Activated naive CD8-positive, alpha-beta T cell treated with anti-CD3 and anti-CD28 coated beads, Interleukin-2, amount 50 U/mL, for 24 hours (primary cell): Measurements from ENCODE around the gene TMC5.
"Not testable (repeated sequence)": the region's sequence is repeated elsewhere in the genome, so short reads cannot be mapped to it uniquely, and the experiment has no call there.

Experiments
- ATAC-seq: fragments of 150-1000 bp; cut with Tn5 transposase; one replicate; pipeline ENCODE4 v1.10.0; 2021
- DNase-seq: peaks from one replicate; pipeline ENCODE4 v3.0.0; 2021
- H3K27ac Mint-ChIP-seq: one replicate; pipeline ENCODE4 v1.8.0; 2021; ENCODE audit warnings: mild to moderate bottlenecking, mixed read lengths
- H3K27me3 Mint-ChIP-seq: one replicate; pipeline ENCODE4 v1.8.0; 2021; ENCODE audit warnings: mixed read lengths
- H3K36me3 Mint-ChIP-seq: one replicate; pipeline ENCODE4 v1.8.0; 2021; ENCODE audit warnings: low read depth, mixed read lengths
- H3K4me1 Mint-ChIP-seq: one replicate; pipeline ENCODE4 v1.8.0; 2021; ENCODE audit warnings: mixed read lengths
- H3K4me3 Mint-ChIP-seq: one replicate; pipeline ENCODE4 v1.8.0; 2021; ENCODE audit warnings: mild to moderate bottlenecking, moderate library complexity, mixed read lengths
- H3K9me3 Mint-ChIP-seq: one replicate; pipeline ENCODE4 v1.8.0; 2021; ENCODE audit warnings: mixed read lengths

TMC5 gene

DNA sequence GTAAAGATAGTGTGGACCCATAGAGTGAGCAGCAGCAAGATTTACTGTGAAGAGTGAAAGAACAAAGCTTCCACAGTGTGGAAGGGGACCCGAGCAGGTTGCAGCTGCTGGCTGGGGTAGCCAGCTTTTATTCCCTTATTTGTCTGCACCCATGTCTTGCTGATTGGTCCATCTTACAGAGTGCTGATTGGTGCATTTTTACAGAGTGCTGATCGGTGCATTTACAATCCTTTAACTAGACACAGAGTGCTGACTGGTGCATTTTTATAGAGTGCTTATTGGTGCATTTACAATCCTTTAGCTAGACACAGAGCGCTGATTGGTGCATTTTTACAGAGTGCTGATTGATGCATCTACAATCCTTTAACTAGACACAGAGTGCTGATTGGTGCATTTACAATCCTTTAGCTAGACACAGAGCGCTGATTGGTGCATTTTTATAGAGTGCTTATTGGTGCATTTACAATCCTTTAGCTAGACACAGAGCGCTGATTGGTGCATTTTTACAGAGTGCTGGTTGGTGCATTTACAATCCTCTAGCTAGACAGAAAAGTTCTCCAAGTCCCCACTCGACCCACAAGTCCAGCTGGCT, 26.4 kb upstream of the TMC5 start:
- not testable (repeated sequence) for H3K4me3 Mint-ChIP-seq, H3K9me3 Mint-ChIP-seq, H3K27ac Mint-ChIP-seq, H3K36me3 Mint-ChIP-seq, ATAC-seq, DNase-seq, H3K4me1 Mint-ChIP-seq
- peaks cover 27% of the 10 kb centered on the region for H3K27me3 Mint-ChIP-seq

DNA sequence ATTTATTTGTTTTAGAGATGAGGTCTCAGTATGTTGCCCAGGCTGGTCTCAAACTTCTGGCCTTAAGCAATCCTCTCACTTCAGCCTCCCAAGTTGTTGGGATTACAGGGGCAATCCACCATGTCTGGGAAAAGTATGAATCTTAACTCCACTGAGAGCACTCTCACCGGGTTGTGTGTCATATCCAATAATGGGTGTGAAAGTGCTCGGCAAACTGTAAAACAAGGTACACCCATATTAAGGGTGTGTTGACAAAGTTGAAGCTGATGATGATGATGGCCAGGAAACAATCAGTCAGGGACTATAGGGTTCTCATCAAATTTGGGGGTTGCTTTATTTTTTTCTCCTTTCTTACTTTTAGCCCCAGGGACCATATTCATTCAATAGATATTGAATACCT, 25.3 kb upstream of the TMC5 start:
- DNase-seq (no peak), ATAC-seq (no peak)
- H3K4me1 Mint-ChIP-seq: no peaks in the 10 kb centered on the region
- H3K4me3 Mint-ChIP-seq: no peak overlapping the region
- peaks cover 29% of the 10 kb centered on the region for H3K27me3 Mint-ChIP-seq
- no peaks in the 10 kb centered on the region for H3K36me3 Mint-ChIP-seq
- no peak overlapping the region for H3K27ac Mint-ChIP-seq
- no peaks in the 10 kb centered on the region for H3K9me3 Mint-ChIP-seq

DNA sequence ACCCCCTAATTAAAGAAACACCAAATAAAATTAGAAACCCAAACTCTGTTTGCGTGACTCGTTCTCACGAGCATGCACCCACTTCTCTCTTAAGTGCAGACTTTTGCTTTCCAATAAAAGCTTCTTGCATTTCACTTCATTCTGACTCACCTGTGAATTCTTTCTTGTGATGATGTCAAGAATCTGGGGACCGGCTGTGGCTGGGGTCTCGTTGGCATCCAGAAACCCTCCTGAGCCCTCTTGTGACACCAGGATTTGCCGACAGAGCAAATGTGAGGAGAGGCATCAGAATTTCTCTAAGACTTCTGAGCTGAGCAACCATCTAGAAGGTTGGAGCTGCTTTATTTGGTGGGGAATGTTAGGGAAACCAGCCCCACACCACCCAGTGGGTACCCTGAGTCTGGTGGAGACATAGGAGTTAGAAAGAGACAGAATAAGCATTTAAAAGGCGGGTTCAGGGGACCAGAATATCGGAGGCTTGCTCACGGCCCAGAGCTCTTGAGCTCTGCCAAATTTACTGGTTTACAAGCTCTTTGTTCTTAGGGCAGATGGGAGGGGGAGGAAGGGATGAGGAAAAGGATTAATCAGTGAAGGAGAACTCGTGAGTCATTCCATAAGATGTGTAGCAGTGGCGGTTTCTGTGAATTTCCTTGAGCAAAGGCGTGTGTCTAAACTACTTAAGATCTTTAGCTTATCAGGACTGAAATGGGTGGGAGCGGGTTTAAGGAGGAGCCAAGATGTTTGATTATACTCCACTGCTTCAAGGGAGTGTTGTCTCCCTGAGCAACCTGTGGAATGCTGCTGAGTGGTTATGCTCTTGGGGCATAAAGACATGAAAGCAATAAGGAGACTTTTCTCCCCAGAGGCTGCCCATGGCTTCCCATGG, 24.2 kb upstream of the TMC5 start:
- no peaks in the 10 kb centered on the region for H3K9me3 Mint-ChIP-seq
- no peaks in the 10 kb centered on the region for H3K4me1 Mint-ChIP-seq
- H3K36me3 Mint-ChIP-seq: no peaks in the 10 kb centered on the region
- DNase-seq (no peak), ATAC-seq (no peak)
- no peak overlapping the region for H3K27ac Mint-ChIP-seq
- H3K27me3 Mint-ChIP-seq: peaks cover 27% of the 10 kb centered on the region
- H3K4me3 Mint-ChIP-seq: no peak overlapping the region

DNA sequence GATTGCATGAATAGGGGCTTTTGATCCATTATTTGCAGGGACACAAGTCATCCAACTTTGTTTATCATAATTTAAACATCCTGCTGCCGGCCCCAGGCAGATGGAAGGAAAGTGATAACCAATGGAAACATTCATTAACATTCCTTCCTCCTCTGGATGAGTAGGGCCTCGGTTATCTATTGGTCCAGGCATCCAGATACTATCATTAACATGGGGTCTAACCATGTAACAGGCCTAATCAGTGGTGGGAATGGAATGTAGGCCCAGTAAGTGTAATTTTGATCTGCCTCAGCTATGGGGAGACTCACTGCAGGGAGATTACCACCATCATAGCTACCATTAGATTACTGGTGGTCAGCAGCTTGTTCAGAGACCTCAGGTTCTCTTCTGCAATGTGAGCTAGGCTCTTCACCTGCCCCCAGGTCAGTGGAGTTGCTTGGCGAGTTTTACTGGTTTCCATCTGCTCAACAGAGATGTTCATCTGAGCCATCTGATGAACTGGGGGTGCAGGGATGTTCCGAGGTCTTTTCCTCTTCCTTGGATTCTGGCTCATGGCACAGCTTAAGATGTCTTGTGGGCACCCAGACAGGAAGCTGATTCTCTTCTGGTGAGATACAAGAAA, 21.9 kb upstream of the TMC5 start:
- not testable (repeated sequence) for H3K4me3 Mint-ChIP-seq, H3K9me3 Mint-ChIP-seq, H3K27ac Mint-ChIP-seq, H3K36me3 Mint-ChIP-seq, ATAC-seq, DNase-seq, H3K4me1 Mint-ChIP-seq
- H3K27me3 Mint-ChIP-seq: peaks cover 22% of the 10 kb centered on the region

DNA sequence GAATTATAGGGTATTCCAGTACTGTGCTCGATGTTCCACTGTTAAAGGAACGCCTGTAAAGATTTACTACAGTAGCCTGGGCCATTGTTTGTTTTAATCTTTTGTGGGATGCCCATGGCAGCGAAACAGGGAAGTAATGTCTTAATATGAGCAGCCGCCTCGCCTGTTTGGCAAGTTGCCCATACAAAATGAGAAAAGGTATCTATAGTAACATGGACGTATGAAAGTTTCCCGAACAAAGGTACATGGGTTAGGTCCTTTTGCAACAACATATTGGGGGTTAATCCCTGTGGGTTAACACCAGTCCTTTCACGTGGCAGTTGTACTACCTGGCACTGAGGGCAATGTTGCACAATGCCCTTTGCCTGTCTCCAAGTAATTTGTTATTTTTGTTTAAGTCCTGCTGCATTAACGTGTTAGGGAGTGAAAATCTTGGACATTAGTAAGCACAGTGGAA, 21.1 kb upstream of the TMC5 start:
- Mint-ChIP-seq H3K27ac (no peak overlapping the region), H3K4me3 (no peak overlapping the region), H3K27me3 (peaks cover 22% of the 10 kb centered on the region), H3K36me3 (no peaks in the 10 kb centered on the region), H3K9me3 (peaks cover 9% of the 10 kb centered on the region), H3K4me1 (no peaks in the 10 kb centered on the region)
- no peak for DNase-seq
- ATAC-seq: no peak

DNA sequence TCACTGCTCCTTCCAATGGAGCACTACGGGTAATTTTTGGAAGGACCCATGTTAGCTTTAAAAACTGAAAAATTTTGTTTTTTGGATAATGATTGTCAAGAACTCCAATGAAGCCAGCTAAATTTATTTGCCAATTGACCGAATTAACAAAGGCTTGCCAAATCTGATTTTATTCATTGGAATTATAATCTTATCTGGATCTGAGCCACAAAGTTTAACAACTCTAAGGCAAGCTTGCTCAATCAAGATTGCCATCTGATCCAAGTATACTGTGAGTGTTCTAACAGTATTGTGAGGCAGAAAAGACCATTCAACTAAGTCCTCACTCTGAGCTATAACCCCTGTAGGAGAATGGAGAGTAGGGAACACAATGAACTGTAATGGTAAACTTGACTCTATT, 20.3 kb upstream of the TMC5 start:
- not testable (repeated sequence) for H3K36me3 Mint-ChIP-seq, DNase-seq, H3K27ac Mint-ChIP-seq, ATAC-seq, H3K4me3 Mint-ChIP-seq, H3K4me1 Mint-ChIP-seq
- Mint-ChIP-seq H3K9me3 (peaks cover 15% of the 10 kb centered on the region), H3K27me3 (peaks cover 17% of the 10 kb centered on the region)

DNA sequence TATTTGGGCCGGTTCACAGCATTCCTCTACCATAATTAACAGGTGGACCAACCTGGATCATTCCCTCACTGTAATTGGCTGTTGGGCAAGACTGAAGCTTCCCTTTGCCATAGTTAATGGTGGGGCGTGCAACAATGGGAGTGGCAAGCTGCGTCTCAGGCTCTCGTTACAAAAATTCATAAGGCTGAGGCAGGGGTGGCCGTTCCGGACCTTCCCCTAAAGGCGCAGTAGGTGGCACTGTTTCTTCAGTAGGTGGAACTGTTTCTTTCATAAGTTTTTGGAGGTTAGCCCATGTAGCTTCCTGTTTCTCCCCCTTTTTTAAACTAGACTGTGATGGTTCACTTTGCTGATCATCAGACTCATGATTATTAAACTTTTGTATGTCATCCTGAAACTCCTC, 17.0 kb upstream of the TMC5 start:
- no peak for DNase-seq
- Mint-ChIP-seq H3K4me1 (no peaks in the 10 kb centered on the region), H3K9me3 (peaks cover 22% of the 10 kb centered on the region), H3K27ac (no peak overlapping the region), H3K36me3 (no peaks in the 10 kb centered on the region), H3K27me3 (peaks cover 12% of the 10 kb centered on the region), H3K4me3 (no peak overlapping the region)
- no peak for ATAC-seq

DNA sequence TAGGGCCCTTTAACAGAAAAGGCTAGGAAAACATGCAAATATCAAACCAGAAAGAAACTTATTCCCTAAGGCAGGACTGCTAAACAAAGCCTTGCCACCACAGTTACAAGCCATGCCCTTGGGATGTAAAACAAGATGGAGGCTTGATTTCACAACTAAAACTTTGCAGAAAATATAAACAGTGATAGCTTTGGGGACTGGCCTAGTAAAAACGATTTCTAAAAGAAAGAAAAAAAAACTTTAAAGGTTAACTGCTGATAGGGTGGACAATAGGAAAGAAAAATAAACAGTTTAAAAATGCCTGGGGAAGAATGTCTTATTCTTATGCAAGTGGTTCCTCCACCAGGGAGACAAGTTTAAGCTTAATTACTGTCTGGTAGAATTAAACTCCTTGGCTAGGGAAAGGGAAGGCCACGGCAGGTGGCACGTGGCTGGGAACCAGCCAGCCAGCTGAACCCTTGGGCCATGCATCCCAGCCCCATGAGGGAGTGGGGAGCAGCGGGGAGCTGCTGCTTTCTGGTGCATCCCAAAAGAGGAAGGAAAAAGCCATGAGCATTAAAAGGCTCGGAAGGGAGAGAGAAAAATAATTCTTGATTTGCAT, 10.7 kb upstream of the TMC5 start:
- Mint-ChIP-seq H3K27ac (no peak overlapping the region), H3K27me3 (peaks cover 28% of the 10 kb centered on the region), H3K4me1 (peaks cover 4% of the 10 kb centered on the region), H3K9me3 (peaks cover 16% of the 10 kb centered on the region), H3K36me3 (no peaks in the 10 kb centered on the region), H3K4me3 (no peak overlapping the region)
- DNase-seq: no peak
- ATAC-seq: no peak

DNA sequence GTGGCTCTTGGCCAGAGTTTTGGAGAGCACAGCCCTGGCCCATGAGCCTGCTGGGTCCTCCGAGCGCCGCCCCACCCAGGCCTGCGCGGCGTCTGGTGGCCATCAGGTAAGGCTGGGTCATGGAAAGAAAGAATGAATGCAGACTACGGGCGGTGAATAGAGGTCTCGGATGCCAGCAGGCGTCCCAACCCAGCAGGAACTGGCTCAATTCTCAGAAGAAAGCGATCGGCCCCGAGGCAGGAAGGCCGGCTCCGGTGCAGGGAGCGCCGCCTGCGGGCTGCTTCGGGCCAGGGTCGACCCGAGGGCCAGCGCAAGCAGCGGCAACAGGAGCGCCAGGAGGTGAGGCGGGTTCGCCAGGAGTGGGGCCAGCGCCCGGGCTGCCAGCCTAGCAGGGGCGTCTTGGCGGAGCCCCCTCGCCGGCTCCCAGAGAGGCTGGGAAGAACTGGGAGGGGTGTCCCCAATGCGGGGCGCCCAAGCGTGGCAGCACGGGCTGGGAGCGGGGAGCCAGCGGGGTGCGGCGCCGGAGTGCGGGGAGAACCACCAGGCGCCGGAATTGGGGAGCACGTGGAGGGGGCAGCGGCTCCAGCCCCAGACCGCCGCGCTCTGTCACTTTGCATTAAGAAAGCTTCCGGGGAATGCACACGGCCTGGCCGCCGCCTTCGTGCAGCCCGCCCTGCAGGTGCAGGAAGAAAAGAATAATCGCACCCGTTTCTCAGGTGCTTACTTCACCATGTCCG, 7.1 kb upstream of the TMC5 start:
- no peak overlapping the region for H3K27ac Mint-ChIP-seq
- ATAC-seq (no peak), DNase-seq (no peak)
- H3K36me3 Mint-ChIP-seq: no peaks in the 10 kb centered on the region
- H3K4me3 Mint-ChIP-seq: no peak overlapping the region
- peaks cover 6% of the 10 kb centered on the region for H3K9me3 Mint-ChIP-seq
- H3K4me1 Mint-ChIP-seq: peaks cover 4% of the 10 kb centered on the region
- peaks cover 49% of the 10 kb centered on the region for H3K27me3 Mint-ChIP-seq

DNA sequence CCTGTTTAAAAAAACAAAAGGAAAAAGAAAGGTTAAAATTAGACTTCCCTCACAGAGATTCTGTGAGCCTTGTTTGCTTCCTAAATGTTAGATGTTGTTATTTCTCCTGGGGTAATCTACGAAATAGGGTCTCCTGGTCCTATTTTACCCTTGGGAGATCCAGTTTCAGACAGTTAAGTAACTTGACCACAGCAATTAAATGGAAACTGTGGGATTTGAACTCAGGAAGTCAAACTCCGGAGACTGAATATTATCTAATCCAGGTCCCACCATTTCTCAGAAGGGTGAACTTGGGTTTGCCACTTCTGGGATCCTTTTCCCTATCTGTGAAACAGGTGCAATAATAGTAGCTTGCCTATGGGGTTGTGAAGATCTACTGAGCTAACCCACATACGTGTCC, 6.4 kb upstream of the TMC5 start:
- Mint-ChIP-seq H3K27me3 (peaks cover 51% of the 10 kb centered on the region), H3K4me3 (no peak overlapping the region)

DNA sequence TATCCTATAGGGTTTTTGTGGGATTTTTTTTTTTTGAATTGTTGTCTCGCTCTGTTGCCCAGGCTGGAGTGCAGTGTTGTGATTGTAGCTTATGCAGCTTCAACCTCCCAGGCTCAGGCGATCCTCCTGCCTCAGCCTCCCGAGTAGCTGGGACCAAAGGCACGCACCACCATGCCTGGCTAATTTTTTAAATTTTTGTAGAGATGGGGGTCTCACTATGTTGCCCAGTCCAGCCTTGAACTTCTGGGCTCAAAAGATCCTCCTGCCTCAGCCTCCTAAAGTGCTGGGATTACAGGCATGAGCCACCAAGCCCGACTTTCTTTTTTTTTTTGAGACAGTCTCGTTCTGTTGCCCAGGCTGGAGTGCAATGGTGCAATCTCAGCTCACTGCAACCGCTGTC, 5.6 kb upstream of the TMC5 start:
- DNase-seq, H3K36me3 Mint-ChIP-seq, H3K9me3 Mint-ChIP-seq, H3K4me3 Mint-ChIP-seq, H3K27ac Mint-ChIP-seq, ATAC-seq, H3K4me1 Mint-ChIP-seq: not testable (repeated sequence)
- H3K27me3 Mint-ChIP-seq: peaks cover 46% of the 10 kb centered on the region

More for the DNA sequence above, 6.4 kb upstream of the TMC5 start:
- Mint-ChIP-seq H3K9me3 (peaks cover 6% of the 10 kb centered on the region), H3K4me1 (peaks cover 4% of the 10 kb centered on the region), H3K27ac (no peak overlapping the region), H3K36me3 (no peaks in the 10 kb centered on the region)
- DNase-seq (no peak), ATAC-seq (no peak)

DNA sequence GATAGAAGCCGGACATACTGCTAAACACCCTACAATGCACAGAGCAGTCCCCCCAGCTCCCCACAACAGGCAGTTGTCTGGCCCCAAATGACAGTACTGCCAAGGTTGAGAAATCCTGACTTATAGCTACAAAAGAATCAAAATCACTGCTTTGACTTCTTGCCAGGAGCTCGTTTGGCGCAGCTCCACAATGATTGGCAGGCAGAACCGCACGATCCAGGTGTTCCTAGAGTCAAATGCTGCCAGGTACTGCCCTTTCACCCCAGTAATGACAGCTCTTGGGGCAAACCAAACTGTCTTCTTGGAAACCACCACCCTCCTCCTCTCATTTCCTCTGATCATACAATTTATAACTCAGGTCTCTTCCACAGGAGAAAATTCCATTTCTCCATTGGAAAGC, 2.2 kb upstream of the TMC5 start:
- DNase-seq (no peak), ATAC-seq (no peak)
- Mint-ChIP-seq H3K4me1 (peaks cover 4% of the 10 kb centered on the region), H3K36me3 (no peaks in the 10 kb centered on the region), H3K27me3 (peaks cover 35% of the 10 kb centered on the region), H3K9me3 (no peaks in the 10 kb centered on the region), H3K27ac (no peak overlapping the region), H3K4me3 (no peak overlapping the region)

DNA sequence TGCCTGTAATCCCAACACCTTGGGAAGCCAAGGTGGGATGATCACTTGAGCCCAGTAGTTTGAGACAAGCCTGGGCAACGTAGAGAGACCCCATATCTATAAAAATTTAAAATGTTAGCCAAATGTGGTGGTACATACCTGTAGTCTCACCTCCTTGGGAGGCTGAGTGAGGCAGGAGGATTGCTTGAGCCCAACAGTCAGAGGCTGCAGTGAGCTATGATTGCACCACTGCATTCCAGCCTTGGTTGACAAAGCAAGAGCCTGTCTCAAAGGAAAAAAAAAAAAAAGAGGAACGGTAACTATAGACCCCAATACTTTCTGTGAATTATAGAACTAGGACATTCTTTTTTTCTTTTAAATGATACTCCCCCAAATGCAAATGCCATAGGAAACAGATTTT, 1.8 kb upstream of the TMC5 start:
- H3K27me3 Mint-ChIP-seq: peaks cover 34% of the 10 kb centered on the region
- H3K4me1 Mint-ChIP-seq: peaks cover 4% of the 10 kb centered on the region
- H3K4me3 Mint-ChIP-seq: no peak overlapping the region
- ATAC-seq (no peak), DNase-seq (no peak)
- H3K9me3 Mint-ChIP-seq: no peaks in the 10 kb centered on the region
- no peak overlapping the region for H3K27ac Mint-ChIP-seq
- H3K36me3 Mint-ChIP-seq: no peaks in the 10 kb centered on the region

DNA sequence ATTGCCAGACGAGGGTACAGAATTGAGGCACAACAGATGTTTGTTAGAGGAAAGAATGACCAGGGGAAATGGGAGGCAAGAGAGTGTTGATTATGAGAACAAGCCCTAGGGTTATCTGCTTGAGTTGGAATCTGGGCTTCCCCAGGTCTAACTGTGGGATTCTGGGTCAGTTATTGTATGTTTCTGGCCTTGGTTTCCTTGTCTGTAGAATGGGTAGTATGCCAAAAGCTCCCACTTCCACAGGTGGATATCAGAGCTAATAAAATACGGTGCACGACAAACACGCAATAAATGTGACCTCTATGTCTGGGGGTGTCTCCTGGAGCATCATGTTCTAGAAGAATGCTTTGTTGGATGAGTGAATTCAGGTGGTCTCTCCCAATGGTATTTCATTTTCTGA, 517 bp downstream of the TMC5 start:
- no peak overlapping the region for H3K27ac Mint-ChIP-seq
- H3K4me1 Mint-ChIP-seq: no peaks in the 10 kb centered on the region
- H3K36me3 Mint-ChIP-seq: no peaks in the 10 kb centered on the region
- peaks cover 5% of the 10 kb centered on the region for H3K9me3 Mint-ChIP-seq
- peaks cover 21% of the 10 kb centered on the region for H3K27me3 Mint-ChIP-seq
- no peak for ATAC-seq
- H3K4me3 Mint-ChIP-seq: no peak overlapping the region
- DNase-seq: no peak
